H9 (cell line): ENCODE data around the gene EDNRA. TPM values are rescaled to one million over a fixed set of nuclear protein-coding genes. Genes with fewer than 3 reads are reported as not detected.

ENCODE experiments used
- DNase-seq: peaks from one replicate; pipeline ENCODE4 v3.0.0-alpha.2; 2017
- H2AFZ ChIP-seq: one replicate; pipeline ENCODE4 v1.6.1; 2013; ENCODE audit warnings: mild to moderate bottlenecking, low read length, control low read depth, moderate library complexity
- H2AK5ac ChIP-seq: 2 replicates; pipeline ENCODE4 v1.6.1; 2013; ENCODE audit warnings: low read length, control low read depth, mixed read lengths; ENCODE audit not compliant: insufficient read length
- H2BK120ac ChIP-seq: one replicate; pipeline ENCODE4 v1.6.1; 2013; ENCODE audit warnings: low read depth, mild to moderate bottlenecking, low read length, control low read depth, inconsistent platforms; ENCODE audit not compliant: poor library complexity, severe bottlenecking
- H2BK12ac ChIP-seq: 2 replicates; pipeline ENCODE4 v1.6.1; 2013; ENCODE audit warnings: low read length, control low read depth, mixed read lengths, low read depth; ENCODE audit not compliant: insufficient read length
- H2BK15ac ChIP-seq: 2 replicates; pipeline ENCODE4 v1.6.1; 2013; ENCODE audit warnings: low read depth, low read length, control low read depth
- H2BK20ac ChIP-seq: one replicate; pipeline ENCODE4 v1.6.1; 2013; ENCODE audit warnings: low read depth, mild to moderate bottlenecking, low read length, control low read depth, inconsistent platforms; ENCODE audit not compliant: poor library complexity, severe bottlenecking
- H2BK5ac ChIP-seq: 2 replicates; pipeline ENCODE4 v1.6.1; 2013; ENCODE audit warnings: low read length, control low read depth, mixed read lengths; ENCODE audit not compliant: insufficient read length
- H3K14ac ChIP-seq: 2 replicates; pipeline ENCODE4 v1.6.1; 2013; ENCODE audit warnings: low read length, control low read depth; ENCODE audit not compliant: insufficient read depth
- H3K18ac ChIP-seq: 2 replicates; pipeline ENCODE4 v1.6.1; 2013; ENCODE audit warnings: low read depth, mild to moderate bottlenecking, mixed read lengths, low read length, control low read depth; ENCODE audit not compliant: insufficient read length
- H3K23ac ChIP-seq: 2 replicates; pipeline ENCODE4 v1.6.1; 2013; ENCODE audit warnings: low read length, control low read depth, mixed read lengths, low read depth; ENCODE audit not compliant: insufficient read length
- H3K23me2 ChIP-seq: 2 replicates; pipeline ENCODE4 v1.6.1; 2013; ENCODE audit warnings: low read depth, mild to moderate bottlenecking, mixed read lengths, low read length, control low read depth; ENCODE audit not compliant: insufficient read length, poor library complexity, severe bottlenecking
- H3K27ac ChIP-seq: 2 replicates; pipeline ENCODE4 v1.5.1; 2013; ENCODE audit warnings: low read length, control low read depth, mixed read lengths, low read depth; ENCODE audit not compliant: insufficient read length
- H3K27me3 ChIP-seq: 2 replicates; pipeline ENCODE4 v1.6.1; 2013; ENCODE audit warnings: low read length, control low read depth, inconsistent platforms; ENCODE audit not compliant: insufficient read depth
- H3K4ac ChIP-seq: 2 replicates; pipeline ENCODE4 v1.6.1; 2013; ENCODE audit warnings: low read depth, mild to moderate bottlenecking, control low read depth, inconsistent platforms, low read length, moderate library complexity
- H3K4me1 ChIP-seq: 2 replicates; pipeline ENCODE4 v1.6.1; 2013; ENCODE audit warnings: low read length, control low read depth, inconsistent platforms; ENCODE audit not compliant: insufficient read depth
- H3K4me2 ChIP-seq: 2 replicates; pipeline ENCODE4 v1.6.1; 2013; ENCODE audit warnings: low read length, control low read depth, mixed read lengths; ENCODE audit not compliant: insufficient read length, insufficient read depth
- H3K56ac ChIP-seq: 2 replicates; pipeline ENCODE4 v1.6.1; 2013; ENCODE audit warnings: low read depth, mild to moderate bottlenecking, mixed read lengths, low read length, control low read depth; ENCODE audit not compliant: insufficient read length
- H3K79me1 ChIP-seq: 2 replicates; pipeline ENCODE4 v1.6.1; 2013; ENCODE audit warnings: low read depth, mild to moderate bottlenecking, moderate library complexity, low read length, control low read depth, inconsistent platforms; ENCODE audit not compliant: insufficient read depth, poor library complexity, severe bottlenecking
- H3K79me2 ChIP-seq: 2 replicates; pipeline ENCODE4 v1.6.1; 2013; ENCODE audit warnings: low read length, control low read depth, inconsistent platforms; ENCODE audit not compliant: insufficient read depth
- H3K9ac ChIP-seq: 2 replicates; pipeline ENCODE4 v1.6.1; 2013; ENCODE audit warnings: low read length, control low read depth, mixed read lengths; ENCODE audit not compliant: insufficient read length; ENCODE audit errors: extremely low read depth
- H3K9me3 ChIP-seq: one replicate; pipeline ENCODE4 v1.6.1; 2013; ENCODE audit warnings: low read depth, low read length, inconsistent platforms; ENCODE audit not compliant: control insufficient read depth
- H3T11ph ChIP-seq: one replicate; pipeline ENCODE4 v1.6.1; 2013; ENCODE audit warnings: mild to moderate bottlenecking, low read length, control low read depth, inconsistent platforms
- H4K20me1 ChIP-seq: one replicate; pipeline ENCODE4 v1.6.1; 2013; ENCODE audit not compliant: control insufficient read depth, insufficient read length, insufficient read depth
- H4K5ac ChIP-seq: 2 replicates; pipeline ENCODE4 v1.6.1; 2013; ENCODE audit warnings: low read depth, mild to moderate bottlenecking, mixed read lengths, low read length, control low read depth; ENCODE audit not compliant: insufficient read length
- H4K8ac ChIP-seq: replicated peaks from 2 replicates; pipeline ENCODE4 v1.6.1; 2013; ENCODE audit warnings: low read length, control low read depth, mixed read lengths, low read depth; ENCODE audit not compliant: insufficient read length
- H4K91ac ChIP-seq: 2 replicates; pipeline ENCODE4 v1.6.1; 2013; ENCODE audit warnings: low read depth, mild to moderate bottlenecking, moderate library complexity, mixed read lengths, low read length, control low read depth; ENCODE audit not compliant: insufficient read length
- H3K27ac Mint-ChIP-seq, 3 experiments: 2 replicates in 2 of 3; 3 replicates in 1 of 3; pipeline ENCODE4 v1.8.0; 2020 to 2021; ENCODE audit warnings: mixed read lengths in 3 of 3, mild to moderate bottlenecking in 1 of 3, moderate library complexity in 1 of 3
- H3K27me3 Mint-ChIP-seq: 2 replicates; pipeline ENCODE4 v1.8.0; 2021; ENCODE audit warnings: low read depth, mild to moderate bottlenecking, moderate library complexity, mixed read lengths
- H3K36me3 Mint-ChIP-seq, 3 experiments: 2 replicates in 2 of 3; 3 replicates in 1 of 3; pipeline ENCODE4 v1.8.0; 2020 to 2021; ENCODE audit warnings: low read depth in 3 of 3, mixed read lengths in 3 of 3; ENCODE audit not compliant: insufficient read depth in 1 of 3
- H3K4me1 Mint-ChIP-seq, 2 experiments: 2 replicates each; pipeline ENCODE4 v1.8.0; 2020; ENCODE audit warnings: mixed read lengths in 2 of 2
- H3K4me3 Mint-ChIP-seq, 2 experiments: 2 replicates in 1 of 2; 3 replicates in 1 of 2; pipeline ENCODE4 v1.8.0; 2020 to 2021; ENCODE audit warnings: mild to moderate bottlenecking in 2 of 2, mixed read lengths in 2 of 2, moderate library complexity in 1 of 2
- H3K9me3 Mint-ChIP-seq, 2 experiments: 2 replicates in 1 of 2; 3 replicates in 1 of 2; pipeline ENCODE4 v1.8.0; 2020; ENCODE audit warnings: mild to moderate bottlenecking in 2 of 2, mixed read lengths in 2 of 2, moderate library complexity in 1 of 2
- CTCF ChIP-seq: fragments of 200-600 bp; sonication (generic); conservative IDR thresholded peaks from 3 replicates; pipeline ENCODE4 v1.8.0; 2021; ENCODE audit warnings: antibody characterized with exemption, mild to moderate bottlenecking
- WGBS: extraction: QIAGEN DNeasy Blood & Tissue Kit; methylation state at CpG from one replicate; pipeline ENCODE4 v1.1.7; 2013; ENCODE audit warnings: missing lambda C conversion rate, low lambda C conversion rate, mixed read lengths; ENCODE audit not compliant: insufficient read length; ENCODE audit errors: extremely low coverage; 5-methylcytosine and 5-hydroxymethylcytosine counted together
- total RNA-seq: library from RNA; stranded (reverse); gene quantifications from 2 replicates; pipeline ENCODE4 v1.2.1, GENCODE V29; 2021

Gene EDNRA
- total RNA-seq, 1 experiment from 2014 or later = 1.6 TPM

GRCh38 chr4:147586637-147587036 is 105.7 kb downstream of the EDNRA start:
- H2AK5ac ChIP-seq = no peak overlapping the region
- no peak overlapping the region for H3K27ac ChIP-seq
- TF ChIP-seq CTCF = no peak
- H3K79me1 ChIP-seq = no peaks in the 10 kb centered on the region
- H3K56ac ChIP-seq = no peak overlapping the region
- no peak for DNase-seq
- H3K14ac ChIP-seq = no peak overlapping the region
- Mint-ChIP-seq H3K27ac (no peak overlapping the region), H3K4me3 (no peak overlapping the region), H3K9me3 (peaks cover 4 to 15% of the 10 kb centered on the region in 2 experiments; a peak in 4 of 5 replicates), H3K36me3 (peaks cover 0 to 9% (median 2%) of the 10 kb centered on the region in 3 experiments; a peak in 3 of 7 replicates), H3K27me3 (no peaks in the 10 kb centered on the region; the same call in 1 of the 2 replicates), H3K4me1 (peaks cover 0 to 5% of the 10 kb centered on the region in 2 experiments; a peak in 2 of 4 replicates)
- no peak overlapping the region for H2AFZ ChIP-seq
- no peak overlapping the region for H3K4me2 ChIP-seq
- H3K4me1 ChIP-seq = peaks cover 2% of the 10 kb centered on the region
- H3K9ac ChIP-seq = no peak overlapping the region
- H2BK120ac ChIP-seq = no peak overlapping the region
- no peak overlapping the region for H2BK20ac ChIP-seq
- no peak overlapping the region for H2BK15ac ChIP-seq
- H3T11ph ChIP-seq = no peak overlapping the region
- no peak overlapping the region for H4K8ac ChIP-seq
- H4K20me1 ChIP-seq = no peaks in the 10 kb centered on the region
- H3K23me2 ChIP-seq = no peaks in the 10 kb centered on the region
- H2BK5ac ChIP-seq = no peak overlapping the region
- no peaks in the 10 kb centered on the region for H3K79me2 ChIP-seq
- H4K91ac ChIP-seq = no peak overlapping the region
- H4K5ac ChIP-seq = no peak overlapping the region
- no peak overlapping the region for H3K18ac ChIP-seq
- no peak overlapping the region for H3K23ac ChIP-seq
- H3K4ac ChIP-seq = no peak overlapping the region
- H3K27me3 ChIP-seq = no peaks in the 10 kb centered on the region
- H2BK12ac ChIP-seq = no peak overlapping the region
- H3K9me3 ChIP-seq = no peaks in the 10 kb centered on the region
- 100% methylated on average over 1 of the region's 4 CpGs for WGBS
